Mammary epithelial cell (primary cell): ENCODE data around the gene RRP1B.

Experiments used
- EZH2 ChIP-seq: IDR thresholded peaks from 2 replicates; pipeline ENCODE4 v1.6.1; 2012; ENCODE audit warnings: low read length, inconsistent platforms, borderline replicate concordance
- TF ChIP-seq, protein P1 (sequence below), 2 donors: IDR thresholded peaks in 1 of 2; conservative IDR thresholded peaks in 1 of 2; 2 replicates each; pipeline ENCODE4 v1.5.1; 2011 to 2012; ENCODE audit warnings: inconsistent platforms in 2 of 2, low read length in 2 of 2, mild to moderate bottlenecking in 2 of 2, control low read depth in 1 of 2, low read depth in 1 of 2; ENCODE audit not compliant: insufficient read depth in 1 of 2; ENCODE audit errors: extremely low read depth in 1 of 2

DNA sequence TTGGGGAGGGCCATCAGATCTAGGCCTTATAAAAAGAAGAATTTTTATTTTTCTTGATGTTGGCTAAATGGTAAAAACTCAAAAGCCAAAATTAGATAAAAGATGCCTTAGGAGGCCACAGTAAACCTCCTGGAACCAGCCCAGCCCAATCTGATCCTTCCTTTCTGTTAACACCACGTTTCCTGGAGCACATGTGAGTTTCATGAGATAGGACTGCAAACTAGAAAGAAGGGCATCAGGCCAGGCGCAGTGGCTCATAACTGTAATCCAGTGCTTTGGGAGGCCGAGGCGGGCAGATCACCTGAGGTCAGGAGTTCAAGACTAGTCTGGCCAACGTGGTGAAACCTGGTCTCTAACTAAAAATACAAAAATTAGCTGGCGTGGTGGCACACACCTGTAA is 6.7 kb upstream of the RRP1B start:
- TF ChIP-seq, protein P1, sequence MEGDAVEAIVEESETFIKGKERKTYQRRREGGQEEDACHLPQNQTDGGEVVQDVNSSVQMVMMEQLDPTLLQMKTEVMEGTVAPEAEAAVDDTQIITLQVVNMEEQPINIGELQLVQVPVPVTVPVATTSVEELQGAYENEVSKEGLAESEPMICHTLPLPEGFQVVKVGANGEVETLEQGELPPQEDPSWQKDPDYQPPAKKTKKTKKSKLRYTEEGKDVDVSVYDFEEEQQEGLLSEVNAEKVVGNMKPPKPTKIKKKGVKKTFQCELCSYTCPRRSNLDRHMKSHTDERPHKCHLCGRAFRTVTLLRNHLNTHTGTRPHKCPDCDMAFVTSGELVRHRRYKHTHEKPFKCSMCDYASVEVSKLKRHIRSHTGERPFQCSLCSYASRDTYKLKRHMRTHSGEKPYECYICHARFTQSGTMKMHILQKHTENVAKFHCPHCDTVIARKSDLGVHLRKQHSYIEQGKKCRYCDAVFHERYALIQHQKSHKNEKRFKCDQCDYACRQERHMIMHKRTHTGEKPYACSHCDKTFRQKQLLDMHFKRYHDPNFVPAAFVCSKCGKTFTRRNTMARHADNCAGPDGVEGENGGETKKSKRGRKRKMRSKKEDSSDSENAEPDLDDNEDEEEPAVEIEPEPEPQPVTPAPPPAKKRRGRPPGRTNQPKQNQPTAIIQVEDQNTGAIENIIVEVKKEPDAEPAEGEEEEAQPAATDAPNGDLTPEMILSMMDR (conservative IDR thresholded peaks at IDR 0.05 in 1 of 2, IDR thresholded peaks at IDR 0.05 in 1 of 2; ENCODE audit: extremely low read depth in 1 of 2, insufficient read depth in 1 of 2, low read depth in 1 of 2, low read length in 2 of 2): no peak
- no peak for TF ChIP-seq EZH2
